Lung (tissue), 12 donors: ENCODE data around the gene BRD2. TPM values are rescaled to one million over a fixed set of nuclear protein-coding genes. Genes with fewer than 3 reads are reported as not detected.

ENCODE experiments used
- ATAC-seq: fragments of 200-7000 bp; cut with Tn5 transposase; one replicate; pipeline ENCODE4 v1.9.1; 2020; ENCODE audit warnings: moderate number of reproducible peaks; ENCODE audit not compliant: insufficient read depth, low FRiP score
- DNase-seq, 3 donors: peaks; one replicate each; pipeline ENCODE4 v3.0.0-alpha.2; 2013 to 2017
- H3K27ac ChIP-seq, 2 donors: one replicate each; pipeline ENCODE4 v1.5.1; 2013; ENCODE audit warnings: mild to moderate bottlenecking in 2 of 2, moderate library complexity in 2 of 2, control low read depth in 1 of 2, inconsistent platforms in 1 of 2, low read depth in 1 of 2, low read length in 1 of 2
- H3K27me3 ChIP-seq, 3 donors: one replicate each; pipeline ENCODE4 v1.5.1; 2013; ENCODE audit warnings: low read length in 2 of 3; ENCODE audit not compliant: control insufficient read depth in 3 of 3, insufficient read depth in 3 of 3
- H3K36me3 ChIP-seq, 4 donors: one replicate each; pipeline ENCODE4 v1.5.1; 2013; ENCODE audit warnings: low read length in 4 of 4, mild to moderate bottlenecking in 1 of 4, moderate library complexity in 1 of 4; ENCODE audit not compliant: control insufficient read depth in 4 of 4, insufficient read depth in 4 of 4
- H3K4me1 ChIP-seq, 5 donors: one replicate each; pipeline ENCODE4 v1.5.1; 2013; ENCODE audit warnings: low read length in 5 of 5, mild to moderate bottlenecking in 2 of 5, moderate library complexity in 1 of 5; ENCODE audit not compliant: control insufficient read depth in 5 of 5, insufficient read depth in 5 of 5
- H3K4me3 ChIP-seq: one replicate; pipeline ENCODE4 v1.5.1; 2013; ENCODE audit warnings: mild to moderate bottlenecking, control low read depth, moderate library complexity
- H3K9ac ChIP-seq, 2 donors: one replicate each; pipeline ENCODE4 v1.5.1; 2013; ENCODE audit warnings: low read length in 2 of 2, control low read depth in 1 of 2; ENCODE audit not compliant: insufficient read depth in 1 of 2
- H3K9me3 ChIP-seq, 4 donors: one replicate each; pipeline ENCODE4 v1.5.1; 2013; ENCODE audit warnings: low read length in 3 of 4, mild to moderate bottlenecking in 1 of 4, moderate library complexity in 1 of 4; ENCODE audit not compliant: control insufficient read depth in 4 of 4, insufficient read depth in 3 of 4
- CTCF ChIP-seq: IDR thresholded peaks from 2 replicates; pipeline ENCODE4 v1.5.1; 2012; ENCODE audit warnings: mild to moderate bottlenecking; ENCODE audit errors: control extremely low read depth, extremely low read depth
- WGBS, 2 donors: extraction: QIAGEN DNeasy Blood & Tissue Kit; methylation state at CpG; one replicate each; pipeline ENCODE4 v1.1.7; 2013; 5-methylcytosine and 5-hydroxymethylcytosine counted together
- polyA plus RNA-seq, 2 donors: library from polyadenylated mRNA; stranded (reverse); fragments of 200-250 nt; gene quantifications; one replicate each; pipeline ENCODE4 v1.2.1, GENCODE V29; 2013
- total RNA-seq, 2 donors: library from RNA; depleted of rRNA in 1 of 2; stranded (reverse); fragments of >200 nt in 1 of 2; gene quantifications; one replicate each; pipeline ENCODE4 v1.2.1, GENCODE V29; 2014 to 2021
- donor health status: control.
- donor health status: control.
- donor health status: Bipolar disorder and iron deficiency.
- donor health status: healthy.
- donor health status: DM: yes; HTN: yes; CAD: no.

The BRD2 gene
- total and polyA plus RNA-seq, 4 donors = 114 to 178 (median 148) TPM

DNA sequence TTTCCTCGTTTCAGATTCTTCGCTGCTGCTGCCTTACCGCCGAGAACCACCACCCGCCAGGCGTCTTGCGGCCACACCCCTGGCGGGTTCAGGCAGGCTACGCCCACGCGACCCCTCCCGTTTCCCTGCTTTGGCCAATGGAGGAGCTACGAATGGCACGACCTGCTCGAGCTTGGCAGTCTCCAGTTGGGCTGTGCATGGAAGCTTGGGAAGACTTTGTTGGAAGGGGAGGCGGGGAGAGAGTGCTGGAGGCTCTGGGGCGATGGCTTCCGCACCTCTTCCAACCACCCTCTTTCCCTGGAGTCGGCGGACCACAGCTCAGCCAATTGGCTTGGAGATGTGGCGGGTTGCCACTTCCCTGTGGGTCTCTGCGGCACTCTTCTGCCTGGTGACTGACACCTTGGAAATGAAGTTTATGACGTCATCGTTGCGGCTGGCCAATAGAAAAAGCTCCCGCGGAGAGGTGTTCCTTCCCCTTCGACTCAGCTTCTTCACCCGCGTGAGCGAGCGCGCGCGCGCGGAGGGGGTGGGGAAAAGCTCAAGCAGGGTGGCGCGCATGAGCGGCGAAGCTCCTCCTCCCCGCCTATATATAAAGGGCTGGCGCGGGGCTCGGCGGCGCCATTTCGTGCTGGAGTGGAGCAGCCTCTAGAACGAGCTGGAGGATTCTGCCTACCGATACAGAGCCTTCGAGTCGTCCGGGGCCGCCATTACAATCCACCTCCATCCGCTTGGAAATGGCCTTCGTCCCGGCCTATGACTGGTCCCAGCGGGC is 3.4 kb downstream of the BRD2 start:
- ATAC-seq = peak; percentile 39
- WGBS, 2 donors = 0% methylated on average over 56 to 58 of the region's 58 CpGs
- H3K27ac ChIP-seq = peak overlapping the region; percentile 93 to 98
- peaks cover 5 to 43% (median 5%) of the 10 kb centered on the region in 5 donors for H3K4me1 ChIP-seq
- TF ChIP-seq CTCF = no peak
- peak; percentile 100 for DNase-seq
- peaks cover 27 to 52% (median 30%) of the 10 kb centered on the region in 4 donors for H3K36me3 ChIP-seq
- H3K9me3 ChIP-seq = no peaks in the 10 kb centered on the region
- peak overlapping the region; percentile 99 to 100 for H3K9ac ChIP-seq
- H3K27me3 ChIP-seq = no peaks in the 10 kb centered on the region
- H3K4me3 ChIP-seq = peak overlapping the region; percentile 97

DNA sequence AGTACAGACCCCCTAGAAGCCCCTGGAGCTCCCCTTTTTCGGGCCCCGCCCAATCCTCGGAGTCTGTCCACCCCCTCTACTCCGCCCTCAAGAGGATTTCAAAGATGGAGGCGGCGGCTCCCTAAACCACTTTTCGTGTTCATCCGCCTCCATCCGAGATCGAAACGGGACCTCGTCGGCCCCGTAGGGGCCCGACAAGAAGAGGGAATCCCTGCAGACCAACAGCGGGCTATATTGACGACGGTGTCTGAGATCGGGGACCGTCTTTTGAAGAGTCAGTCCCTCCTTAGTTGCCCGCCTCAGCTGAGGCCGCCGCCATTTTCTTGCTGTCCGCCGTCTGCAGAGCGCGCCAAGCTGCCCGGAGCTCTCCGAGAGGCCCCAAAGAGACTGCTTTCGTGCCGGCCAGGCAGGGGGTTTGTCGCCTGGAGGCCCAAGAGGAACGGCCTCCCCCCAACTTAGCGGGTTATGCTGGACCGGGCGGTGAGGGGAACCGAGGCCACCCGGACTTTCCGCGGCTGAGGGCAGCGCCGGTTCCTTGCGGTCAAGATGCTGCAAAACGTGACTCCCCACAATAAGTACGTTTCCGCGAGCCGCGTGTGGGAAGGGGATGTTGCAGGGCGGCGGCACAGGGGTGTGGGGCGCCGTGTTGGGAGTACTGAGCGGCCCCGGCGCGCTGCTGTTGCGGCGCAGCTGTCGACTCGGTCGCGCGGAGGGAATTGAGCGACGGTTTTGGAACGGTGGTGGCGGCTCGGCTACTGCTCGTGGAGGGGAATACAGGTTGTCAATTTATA is 4.2 kb downstream of the BRD2 start:
- no peaks in the 10 kb centered on the region for H3K27me3 ChIP-seq
- TF ChIP-seq CTCF = no peak
- peaks cover 0 to 35% (median 5%) of the 10 kb centered on the region in 5 donors for H3K4me1 ChIP-seq
- peak overlapping the region; percentile 38 to 79 for H3K27ac ChIP-seq
- WGBS, 2 donors = 0% methylated on average over 70 of the region's 70 CpGs
- peak overlapping the region; percentile 97 for H3K4me3 ChIP-seq
- ATAC-seq (peak; percentile 0), DNase-seq (no peak)
- peaks cover 34 to 59% (median 35%) of the 10 kb centered on the region in 4 donors for H3K36me3 ChIP-seq
- H3K9me3 ChIP-seq = no peaks in the 10 kb centered on the region
- H3K9ac ChIP-seq = peak overlapping the region; percentile 56 to 78

GRCh38 chr6:32973144-32974015 is 5.0 kb downstream of the BRD2 start:
- H3K36me3 ChIP-seq = peaks cover 42 to 66% (median 43%) of the 10 kb centered on the region in 4 donors
- 0% methylated on average over 23 of the region's 23 CpGs for WGBS, 2 donors

More at GRCh38 chr6:32973144-32974015, 5.0 kb downstream of the BRD2 start:
- Histone ChIP-seq H3K9ac (peak overlapping the region; percentile 31 to 78), H3K4me3 (peak overlapping the region; percentile 97), H3K27ac (peak overlapping the region; percentile 38 to 79), H3K4me1 (peaks cover 0 to 28% (median 5%) of the 10 kb centered on the region in 5 donors), H3K27me3 (no peaks in the 10 kb centered on the region), H3K9me3 (no peaks in the 10 kb centered on the region)
- peak; percentile 43 to 57 (median 56) for DNase-seq
- no peak for TF ChIP-seq CTCF
- ATAC-seq = no peak
